Bronchial epithelial cell (primary cell): ENCODE data around the gene WDR91. TPM values are rescaled to one million over a fixed set of nuclear protein-coding genes. Genes with fewer than 3 reads are reported as not detected.

Experiments used
- DNase-seq: peaks from one replicate; pipeline ENCODE4 v3.0.0-alpha.2; 2010; ENCODE audit warnings: low read depth
- FAIRE-seq: peaks from 2 replicates; lab custom pipeline; 2011; peaks lifted over from hg19 to GRCh38; lab: Jason Lieb, UNC
- H3K27me3 ChIP-seq: 2 replicates; pipeline ENCODE4 v1.5.1; 2011; ENCODE audit warnings: low read length; ENCODE audit not compliant: control insufficient read depth, insufficient read depth
- H3K36me3 ChIP-seq: 2 replicates; pipeline ENCODE4 v1.5.1; 2011; ENCODE audit warnings: low read length; ENCODE audit not compliant: control insufficient read depth, insufficient read depth
- H3K4me3 ChIP-seq: 2 replicates; pipeline ENCODE4 v1.5.1; 2011; ENCODE audit warnings: mild to moderate bottlenecking, low read depth, low read length, control low read depth
- total RNA-seq: library from RNA; depleted of rRNA; stranded (reverse); fragments of >200 nt; gene quantifications from 2 replicates; pipeline ENCODE4 v1.2.1, GENCODE V29; 2014
- TF ChIP-seq, protein P1 (sequence below): IDR thresholded peaks from 2 replicates; pipeline ENCODE4 v1.5.1; 2011; ENCODE audit warnings: mild to moderate bottlenecking, moderate library complexity, low read length, control low read depth, inconsistent platforms; ENCODE audit not compliant: insufficient read depth, severe bottlenecking

The WDR91 gene
- total RNA-seq, 1 donor from 2014 or later: 4.7 TPM

DNA sequence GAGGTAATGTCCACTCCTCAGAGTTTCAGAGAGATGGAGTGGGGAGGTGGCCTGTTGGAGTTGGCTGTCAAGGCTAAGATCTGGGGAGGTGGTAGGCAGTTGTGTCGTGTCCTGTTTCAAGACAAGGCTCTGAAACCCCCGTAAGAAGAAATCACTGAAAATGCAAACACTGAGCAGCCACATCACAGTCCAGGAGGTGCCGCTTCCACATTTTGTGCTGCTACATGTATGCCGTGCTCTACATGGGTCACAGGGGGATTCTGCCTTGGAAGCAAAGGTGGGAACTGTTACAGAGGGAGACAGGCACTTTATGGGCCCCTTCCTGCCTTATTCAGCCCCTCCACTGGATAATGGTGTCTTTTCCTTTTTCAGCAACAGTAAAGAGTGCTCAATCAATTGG is 11.9 kb downstream of the WDR91 start:
- TF ChIP-seq, protein P1, sequence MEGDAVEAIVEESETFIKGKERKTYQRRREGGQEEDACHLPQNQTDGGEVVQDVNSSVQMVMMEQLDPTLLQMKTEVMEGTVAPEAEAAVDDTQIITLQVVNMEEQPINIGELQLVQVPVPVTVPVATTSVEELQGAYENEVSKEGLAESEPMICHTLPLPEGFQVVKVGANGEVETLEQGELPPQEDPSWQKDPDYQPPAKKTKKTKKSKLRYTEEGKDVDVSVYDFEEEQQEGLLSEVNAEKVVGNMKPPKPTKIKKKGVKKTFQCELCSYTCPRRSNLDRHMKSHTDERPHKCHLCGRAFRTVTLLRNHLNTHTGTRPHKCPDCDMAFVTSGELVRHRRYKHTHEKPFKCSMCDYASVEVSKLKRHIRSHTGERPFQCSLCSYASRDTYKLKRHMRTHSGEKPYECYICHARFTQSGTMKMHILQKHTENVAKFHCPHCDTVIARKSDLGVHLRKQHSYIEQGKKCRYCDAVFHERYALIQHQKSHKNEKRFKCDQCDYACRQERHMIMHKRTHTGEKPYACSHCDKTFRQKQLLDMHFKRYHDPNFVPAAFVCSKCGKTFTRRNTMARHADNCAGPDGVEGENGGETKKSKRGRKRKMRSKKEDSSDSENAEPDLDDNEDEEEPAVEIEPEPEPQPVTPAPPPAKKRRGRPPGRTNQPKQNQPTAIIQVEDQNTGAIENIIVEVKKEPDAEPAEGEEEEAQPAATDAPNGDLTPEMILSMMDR: no peak
- Histone ChIP-seq H3K36me3 (peaks cover 26% of the 10 kb centered on the region), H3K4me3 (no peak overlapping the region), H3K27me3 (no peaks in the 10 kb centered on the region)
- DNase-seq (no peak), FAIRE-seq (no peak)

- TF ChIP-seq, protein P1: no peak
- no peak for FAIRE-seq
- peaks cover 21% of the 10 kb centered on the region for H3K36me3 ChIP-seq
These were observed 13.2 kb downstream of the WDR91 start for GRCh38 chr7:135197906-135198655.

GRCh38 chr7:135197343-135197742 is 14.0 kb downstream of the WDR91 start:
- no peak for FAIRE-seq
- H3K36me3 ChIP-seq: peaks cover 21% of the 10 kb centered on the region
- DNase-seq: no peak
- no peak overlapping the region for H3K4me3 ChIP-seq
- TF ChIP-seq, protein P1: no peak
- no peaks in the 10 kb centered on the region for H3K27me3 ChIP-seq

More at GRCh38 chr7:135197906-135198655, 13.2 kb downstream of the WDR91 start:
- no peak for DNase-seq
- Histone ChIP-seq H3K27me3 (no peaks in the 10 kb centered on the region), H3K4me3 (no peak overlapping the region)

GRCh38 chr7:135195968-135196629 is 15.2 kb downstream of the WDR91 start:
- Histone ChIP-seq H3K4me3 (no peak overlapping the region), H3K27me3 (no peaks in the 10 kb centered on the region), H3K36me3 (peaks cover 22% of the 10 kb centered on the region)
- DNase-seq: no peak
- no peak for FAIRE-seq
- TF ChIP-seq, protein P1: no peak

DNA sequence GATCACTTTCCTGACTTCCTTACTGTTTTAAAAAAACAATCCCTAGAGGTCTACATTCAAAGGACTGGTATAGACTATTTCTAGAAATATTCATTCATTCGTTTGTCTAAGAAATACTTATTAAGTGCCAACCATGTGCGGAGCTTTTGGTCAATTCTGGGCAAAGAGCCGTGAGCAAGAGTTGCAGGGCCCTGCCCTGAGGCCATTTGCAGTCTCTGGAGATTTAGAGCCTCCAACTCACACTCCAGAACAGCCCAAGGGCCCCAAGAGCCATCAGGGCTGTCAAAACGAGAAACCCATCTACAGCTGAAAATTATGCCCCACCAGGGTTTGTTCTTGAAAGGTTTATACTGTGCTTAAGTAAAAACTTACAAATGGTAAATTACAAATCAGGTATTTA is 16.2 kb downstream of the WDR91 start:
- no peaks in the 10 kb centered on the region for H3K27me3 ChIP-seq
- DNase-seq (no peak), FAIRE-seq (no peak)
- H3K36me3 ChIP-seq: peaks cover 21% of the 10 kb centered on the region
- TF ChIP-seq, protein P1: no peak
- H3K4me3 ChIP-seq: no peak overlapping the region
